C4-2B (cell line): ENCODE measurements around the gene TRDN.

Experiments used
- H3K27ac ChIP-seq: fragments of 450-650 bp; 2 replicates; pipeline ENCODE4 v1.5.1; 2017
- ZFX ChIP-seq: fragments of 450-650 bp; IDR thresholded peaks from 2 replicates; pipeline ENCODE4 v1.6.1; 2017
- TF ChIP-seq, protein P1 (sequence below): fragments of 450-650 bp; conservative IDR thresholded peaks from 2 replicates; pipeline ENCODE4 v1.5.1; 2017; ENCODE audit warnings: mild to moderate bottlenecking

TRDN gene

DNA sequence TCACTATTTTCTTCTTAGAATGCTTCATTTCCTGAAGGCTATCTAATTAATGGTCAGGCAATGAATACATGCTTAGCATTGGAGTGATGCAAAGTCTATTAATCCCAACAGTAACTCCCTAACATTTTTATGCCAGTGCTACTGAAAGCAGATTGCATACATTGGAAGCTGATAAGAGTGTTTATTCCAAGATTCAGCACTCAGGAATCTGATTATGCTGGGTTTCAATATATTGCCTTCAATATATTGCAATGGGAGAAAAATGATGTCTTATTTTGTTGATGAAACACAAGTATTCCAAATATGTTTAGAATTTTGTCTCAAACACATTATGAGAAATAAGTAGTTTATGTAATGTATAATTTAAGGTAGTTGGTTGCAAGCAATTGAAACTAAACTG, 26.7 kb upstream of the TRDN start:
- TF ChIP-seq ZFX = no peak
- TF ChIP-seq, protein P1, sequence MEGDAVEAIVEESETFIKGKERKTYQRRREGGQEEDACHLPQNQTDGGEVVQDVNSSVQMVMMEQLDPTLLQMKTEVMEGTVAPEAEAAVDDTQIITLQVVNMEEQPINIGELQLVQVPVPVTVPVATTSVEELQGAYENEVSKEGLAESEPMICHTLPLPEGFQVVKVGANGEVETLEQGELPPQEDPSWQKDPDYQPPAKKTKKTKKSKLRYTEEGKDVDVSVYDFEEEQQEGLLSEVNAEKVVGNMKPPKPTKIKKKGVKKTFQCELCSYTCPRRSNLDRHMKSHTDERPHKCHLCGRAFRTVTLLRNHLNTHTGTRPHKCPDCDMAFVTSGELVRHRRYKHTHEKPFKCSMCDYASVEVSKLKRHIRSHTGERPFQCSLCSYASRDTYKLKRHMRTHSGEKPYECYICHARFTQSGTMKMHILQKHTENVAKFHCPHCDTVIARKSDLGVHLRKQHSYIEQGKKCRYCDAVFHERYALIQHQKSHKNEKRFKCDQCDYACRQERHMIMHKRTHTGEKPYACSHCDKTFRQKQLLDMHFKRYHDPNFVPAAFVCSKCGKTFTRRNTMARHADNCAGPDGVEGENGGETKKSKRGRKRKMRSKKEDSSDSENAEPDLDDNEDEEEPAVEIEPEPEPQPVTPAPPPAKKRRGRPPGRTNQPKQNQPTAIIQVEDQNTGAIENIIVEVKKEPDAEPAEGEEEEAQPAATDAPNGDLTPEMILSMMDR = no peak
- H3K27ac ChIP-seq = no peak overlapping the region

DNA sequence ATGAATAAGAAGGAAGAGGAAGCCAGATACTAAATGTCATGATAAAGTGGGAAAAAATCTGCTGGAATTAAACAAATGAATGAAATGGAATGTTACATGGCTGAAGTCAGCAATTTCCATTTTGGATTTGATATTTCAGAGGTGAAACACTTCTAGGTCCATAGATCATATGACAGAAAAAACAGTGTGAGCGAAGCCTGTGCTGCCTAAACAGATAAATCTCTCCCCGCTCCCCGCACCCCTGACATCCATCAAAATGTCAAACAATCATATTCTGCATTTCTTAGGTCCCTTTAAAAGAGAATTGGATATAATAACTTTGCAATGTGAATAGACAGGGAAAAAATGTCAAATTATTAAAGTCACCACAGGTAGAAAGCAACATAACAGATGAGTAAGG, 26.0 kb upstream of the TRDN start:
- H3K27ac ChIP-seq = no peak overlapping the region

DNA sequence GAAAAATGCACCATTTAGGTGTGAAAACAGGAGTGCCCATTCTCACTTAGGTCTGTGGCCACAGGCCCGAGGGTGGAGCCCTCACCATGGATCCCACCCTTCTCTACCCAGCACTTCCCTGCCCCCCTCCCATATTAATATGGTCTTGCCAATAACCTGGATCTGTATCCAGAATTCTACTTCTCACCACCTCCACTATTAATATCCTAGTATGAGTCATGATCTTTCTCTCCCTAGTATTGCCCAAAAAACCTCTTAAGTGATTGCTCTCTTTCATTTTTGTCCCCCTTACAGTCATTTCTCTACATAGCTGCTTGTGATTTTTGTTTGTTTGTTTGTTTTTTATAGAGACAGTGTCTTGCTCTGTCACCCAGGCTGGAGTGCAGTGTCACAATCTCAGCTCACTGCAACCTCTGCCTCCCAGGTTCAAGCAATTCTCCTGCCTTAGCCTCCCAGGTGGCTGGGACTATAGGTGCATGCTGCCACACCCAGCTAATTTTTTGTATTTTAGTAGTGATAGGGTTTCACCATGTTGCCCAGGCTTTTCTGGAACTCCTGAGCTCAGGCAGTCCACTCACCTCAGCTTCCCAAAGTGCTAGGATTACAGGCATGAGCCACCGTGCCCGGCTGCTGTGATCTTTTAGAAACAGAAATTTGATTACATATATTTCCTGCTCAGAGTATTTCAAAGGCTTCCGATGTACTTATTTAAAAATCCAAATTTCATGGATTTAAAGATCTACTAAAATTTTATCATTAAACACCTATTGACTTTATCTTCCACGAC, 24.5 kb upstream of the TRDN start:
- no peak for TF ChIP-seq ZFX
- TF ChIP-seq, protein P1 = no peak
- no peak overlapping the region for H3K27ac ChIP-seq

More for the DNA sequence above, 26.0 kb upstream of the TRDN start:
- TF ChIP-seq ZFX = no peak
- TF ChIP-seq, protein P1 = no peak

DNA sequence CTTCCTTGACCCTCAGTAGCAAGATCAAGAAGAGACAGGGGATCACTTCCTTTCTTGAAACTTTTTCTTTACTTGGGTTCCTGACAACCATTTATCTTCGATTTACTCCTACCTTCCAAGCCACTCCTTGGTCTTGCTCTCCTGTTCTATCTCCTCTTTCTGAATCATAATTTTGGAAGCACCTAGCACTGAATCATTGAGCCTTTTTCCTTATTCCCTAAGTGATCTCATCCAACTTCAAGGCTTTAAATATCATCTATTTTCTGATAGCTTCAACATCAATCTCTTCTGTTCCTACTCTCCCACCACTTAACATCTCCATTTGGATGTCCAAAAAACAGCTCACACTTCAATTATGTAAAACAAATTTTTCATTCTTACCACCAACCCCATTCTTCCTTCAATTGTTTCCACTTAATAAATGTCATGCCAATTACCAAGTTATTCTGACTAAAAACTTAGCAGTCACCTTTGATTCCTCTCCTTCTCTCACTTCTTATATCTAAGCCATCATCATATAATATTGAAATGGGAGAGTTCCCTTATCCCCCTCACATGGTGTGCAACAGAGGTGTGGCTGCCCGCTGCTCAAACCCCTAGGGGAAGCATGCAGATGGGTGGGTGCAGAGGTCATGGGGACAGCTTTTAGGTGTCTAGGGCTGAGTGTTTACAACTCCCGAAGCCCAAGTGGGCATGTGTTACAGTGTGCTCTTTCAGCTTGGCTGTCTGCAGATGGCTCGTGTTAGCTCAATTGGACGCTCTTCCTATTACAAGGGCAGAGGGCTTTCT, 23.4 kb upstream of the TRDN start:
- H3K27ac ChIP-seq = no peak overlapping the region
- no peak for TF ChIP-seq ZFX
- TF ChIP-seq, protein P1 = no peak

DNA sequence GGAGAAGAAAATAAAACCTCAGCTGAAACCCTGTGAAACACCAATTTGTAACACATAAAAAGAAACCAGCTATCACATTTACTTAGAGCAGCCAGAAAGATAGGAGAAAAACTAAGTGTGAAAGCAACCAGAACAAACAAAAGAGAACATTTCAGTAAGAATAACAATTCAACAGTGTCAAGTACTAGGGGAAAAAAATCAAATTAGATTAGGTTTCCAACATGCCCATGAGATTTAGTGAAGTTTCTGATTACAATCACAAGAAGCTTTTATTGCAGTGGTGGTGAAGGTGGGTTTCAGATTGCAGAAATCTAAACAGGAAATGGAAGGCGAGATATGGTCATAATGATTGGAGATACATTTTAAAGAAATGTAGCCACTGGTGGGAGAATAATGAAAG, 22.1 kb upstream of the TRDN start:
- TF ChIP-seq ZFX = no peak
- TF ChIP-seq, protein P1 = no peak
- H3K27ac ChIP-seq = no peak overlapping the region

DNA sequence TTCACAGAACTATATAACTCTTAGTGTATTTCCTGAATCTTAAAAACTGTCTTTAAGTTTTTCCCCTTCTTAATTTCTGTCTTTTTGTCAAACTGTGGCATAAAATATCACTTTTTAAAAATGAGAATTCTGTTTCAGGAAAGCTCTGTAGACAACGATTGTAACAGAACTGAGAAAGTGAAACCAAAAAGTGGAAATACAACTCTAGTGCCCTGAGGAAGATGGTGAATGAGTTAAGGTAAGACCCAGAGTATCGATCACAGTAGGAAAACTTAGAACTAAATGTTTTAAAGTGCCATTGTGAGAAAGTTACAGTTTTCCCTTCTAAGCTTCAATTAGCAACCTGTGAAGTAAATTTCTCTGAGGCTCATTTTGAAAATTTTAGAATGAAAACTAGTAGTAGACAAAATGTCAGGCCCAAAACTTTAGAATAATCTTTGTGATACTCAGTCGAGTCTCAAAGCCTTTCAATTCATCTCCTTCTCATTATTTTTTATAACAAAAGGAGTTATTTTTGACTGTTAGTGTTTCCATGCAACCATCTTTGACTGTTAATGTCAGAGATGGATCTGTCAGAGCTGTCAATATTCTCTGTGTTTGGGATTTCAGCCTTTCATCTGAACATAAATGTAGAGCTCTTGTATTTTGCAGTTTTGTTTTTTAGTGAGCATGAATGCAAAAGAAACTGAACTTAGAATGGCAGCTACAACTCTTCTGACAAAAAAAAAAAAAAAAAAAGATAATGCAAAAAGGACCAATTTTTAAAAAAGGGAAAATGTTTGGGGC, 19.0 kb upstream of the TRDN start:
- no peak overlapping the region for H3K27ac ChIP-seq
- no peak for TF ChIP-seq ZFX
- TF ChIP-seq, protein P1 = no peak
